Fibroblast of villous mesenchyme (primary cell): ENCODE measurements around the gene FAAP20. TPM values are rescaled to one million over a fixed set of nuclear protein-coding genes. Genes with fewer than 3 reads are reported as not detected.
A peak's percentile ranks its signal among the peaks of the same experiment; 100 is the strongest.

Experiments used
- DNase-seq: peaks from one replicate; pipeline ENCODE4 v3.0.0-alpha.2; 2010; ENCODE audit warnings: low read depth
- H3K4me3 ChIP-seq: 2 replicates; pipeline ENCODE4 v1.5.1; 2011; ENCODE audit warnings: low read depth, mild to moderate bottlenecking, low read length
- total RNA-seq: library from RNA; depleted of rRNA; stranded (reverse); fragments of >200 nt; gene quantifications from 2 replicates; pipeline ENCODE4 v1.2.3, GENCODE V29; 2012
- TF ChIP-seq, protein P1 (sequence below): IDR thresholded peaks from 2 replicates; pipeline ENCODE4 v1.5.1; 2012; ENCODE audit warnings: low read depth, mild to moderate bottlenecking, low read length; ENCODE audit not compliant: insufficient read depth

FAAP20 gene, protein sequence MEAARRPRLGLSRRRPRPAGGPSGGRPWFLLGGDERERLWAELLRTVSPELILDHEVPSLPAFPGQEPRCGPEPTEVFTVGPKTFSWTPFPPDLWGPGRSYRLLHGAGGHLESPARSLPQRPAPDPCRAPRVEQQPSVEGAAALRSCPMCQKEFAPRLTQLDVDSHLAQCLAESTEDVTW
- 20.7 and 30.3 TPM in 2 replicates for total RNA-seq

DNA sequence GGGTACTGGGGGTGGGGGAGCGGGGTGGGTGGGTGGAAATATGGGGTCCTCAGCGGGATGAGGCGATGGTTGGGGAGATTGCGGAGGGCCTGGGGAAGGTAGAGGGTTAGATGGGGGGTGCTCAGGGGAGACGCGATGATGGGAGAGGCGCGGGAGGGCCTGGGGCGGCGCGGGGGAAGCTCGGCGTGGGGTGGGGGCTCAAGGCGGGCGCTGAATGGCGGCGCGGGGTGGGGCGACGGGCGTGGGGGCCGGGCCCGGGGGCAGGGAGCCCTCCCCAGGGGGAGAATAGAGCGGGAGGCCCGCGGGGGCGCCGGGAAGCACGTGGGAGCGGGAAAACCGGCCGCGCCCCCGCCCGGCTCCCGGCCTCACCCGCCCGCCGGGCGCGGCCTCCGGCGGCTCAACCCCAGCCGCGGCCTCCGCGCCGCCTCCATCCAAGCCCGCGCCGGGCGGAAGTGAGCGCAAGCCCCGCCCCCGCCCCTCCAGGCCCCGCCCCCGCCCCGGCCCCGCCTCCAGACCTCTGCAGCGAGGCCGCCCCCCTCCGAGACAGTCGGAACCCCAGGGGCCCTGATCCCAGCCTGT lies at the start of gene FAAP20:
FAAP20 (minus strand) TSS at position 454 of the 579 bp plus-strand sequence; CDS start at position 431, 23 bp downstream.
- TF ChIP-seq, protein P1, sequence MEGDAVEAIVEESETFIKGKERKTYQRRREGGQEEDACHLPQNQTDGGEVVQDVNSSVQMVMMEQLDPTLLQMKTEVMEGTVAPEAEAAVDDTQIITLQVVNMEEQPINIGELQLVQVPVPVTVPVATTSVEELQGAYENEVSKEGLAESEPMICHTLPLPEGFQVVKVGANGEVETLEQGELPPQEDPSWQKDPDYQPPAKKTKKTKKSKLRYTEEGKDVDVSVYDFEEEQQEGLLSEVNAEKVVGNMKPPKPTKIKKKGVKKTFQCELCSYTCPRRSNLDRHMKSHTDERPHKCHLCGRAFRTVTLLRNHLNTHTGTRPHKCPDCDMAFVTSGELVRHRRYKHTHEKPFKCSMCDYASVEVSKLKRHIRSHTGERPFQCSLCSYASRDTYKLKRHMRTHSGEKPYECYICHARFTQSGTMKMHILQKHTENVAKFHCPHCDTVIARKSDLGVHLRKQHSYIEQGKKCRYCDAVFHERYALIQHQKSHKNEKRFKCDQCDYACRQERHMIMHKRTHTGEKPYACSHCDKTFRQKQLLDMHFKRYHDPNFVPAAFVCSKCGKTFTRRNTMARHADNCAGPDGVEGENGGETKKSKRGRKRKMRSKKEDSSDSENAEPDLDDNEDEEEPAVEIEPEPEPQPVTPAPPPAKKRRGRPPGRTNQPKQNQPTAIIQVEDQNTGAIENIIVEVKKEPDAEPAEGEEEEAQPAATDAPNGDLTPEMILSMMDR: no peak
- peak; percentile 77 for DNase-seq
- peak within 1 kb of the TSS; percentile 68 for H3K4me3 ChIP-seq

GRCh38 chr1:2242814-2243725 lies 48.5 kb upstream of the FAAP20 start:
- H3K4me3 ChIP-seq: no peak overlapping the region
- TF ChIP-seq, protein P1: no peak
- no peak for DNase-seq

- H3K4me3 ChIP-seq: no peak overlapping the region
- DNase-seq: no peak
- TF ChIP-seq, protein P1: no peak
Observed at GRCh38 chr1:2241820-2242219, 47.2 kb upstream of the FAAP20 start.

DNA sequence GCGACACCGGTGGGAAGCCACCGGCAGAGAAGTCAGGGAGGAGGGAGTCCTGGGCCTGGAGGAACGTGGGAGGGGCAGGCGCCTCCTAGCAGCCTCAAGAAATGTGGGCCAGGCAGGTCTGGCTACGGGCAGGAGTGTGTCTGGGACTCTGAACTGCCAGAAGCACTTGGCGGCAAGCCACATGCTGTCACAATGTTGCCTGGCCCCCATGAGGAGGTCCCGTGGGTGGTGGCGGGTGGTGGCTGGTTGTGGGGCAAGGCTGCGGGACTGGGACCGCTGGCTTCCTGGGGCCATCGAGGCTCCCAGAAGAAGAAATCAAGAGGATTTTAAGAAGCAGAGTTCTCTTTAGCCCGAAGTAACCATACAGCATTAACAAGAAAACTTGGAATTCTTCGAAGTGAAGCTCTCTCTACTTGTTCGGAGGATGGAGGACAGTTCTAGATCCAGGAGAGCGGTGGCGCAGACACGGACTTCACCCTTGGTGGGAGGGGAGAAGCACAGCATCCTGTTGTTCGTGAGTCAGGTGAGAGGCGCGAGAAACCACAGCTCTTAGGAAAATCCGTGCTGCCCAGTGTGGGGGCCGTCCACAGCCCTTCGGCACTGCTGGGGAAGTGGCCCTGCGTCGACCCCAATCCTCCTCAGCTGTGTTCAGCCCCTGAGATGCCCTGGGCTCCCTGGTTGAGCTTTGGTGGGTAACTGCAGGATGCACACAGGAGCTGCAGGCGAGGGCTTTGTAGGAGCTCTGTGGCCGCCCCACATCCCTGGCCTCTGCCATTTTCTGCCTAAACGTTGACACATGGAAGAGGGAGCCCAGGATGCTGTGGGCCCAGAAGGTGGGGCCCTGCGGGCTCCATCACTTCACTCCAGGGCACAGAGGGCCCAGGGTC lies 45.9 kb upstream of the FAAP20 start:
- H3K4me3 ChIP-seq: no peak overlapping the region
- TF ChIP-seq, protein P1: no peak
- peak; percentile 72 for DNase-seq

GRCh38 chr1:2239384-2239985 lies 44.9 kb upstream of the FAAP20 start:
- no peak overlapping the region for H3K4me3 ChIP-seq
- TF ChIP-seq, protein P1: no peak
- DNase-seq: no peak

DNA sequence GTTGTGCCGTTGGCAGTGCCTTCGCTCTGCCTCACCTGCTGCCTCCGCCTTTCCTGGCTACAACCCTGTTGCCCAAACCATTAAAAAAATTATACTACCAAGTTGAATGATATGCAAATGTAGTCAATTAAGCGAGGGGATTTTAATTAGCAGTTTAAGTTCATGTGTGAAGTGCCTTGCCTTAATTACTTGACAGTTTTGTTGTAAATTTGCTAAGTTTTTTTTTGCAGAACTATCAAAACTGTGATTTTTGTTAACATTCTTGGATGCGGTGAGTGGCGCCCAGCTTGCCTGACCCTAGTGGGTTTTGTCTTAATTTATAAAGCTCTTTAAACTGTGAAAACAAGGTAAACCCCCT lies 44.4 kb upstream of the FAAP20 start:
- H3K4me3 ChIP-seq: no peak overlapping the region
- TF ChIP-seq, protein P1: no peak
- DNase-seq: no peak
